GM19023 (cell line): ENCODE results near the gene WDR37.
"Not testable (repeated sequence)": the region's sequence is repeated elsewhere in the genome, so short reads cannot be mapped to it uniquely, and the experiment has no call there.

ENCODE experiments used
- ATAC-seq: cut with Tn5 transposase; IDR thresholded peaks from one replicate; pipeline ENCODE4 v1.9.1; 2021; ENCODE audit warnings: mild to moderate bottlenecking, moderate library complexity; ENCODE audit not compliant: unreplicated experiment

The WDR37 gene

GRCh38 chr10:1040133-1040532 is 16.1 kb upstream of the WDR37 start:
- ATAC-seq: no peak

DNA sequence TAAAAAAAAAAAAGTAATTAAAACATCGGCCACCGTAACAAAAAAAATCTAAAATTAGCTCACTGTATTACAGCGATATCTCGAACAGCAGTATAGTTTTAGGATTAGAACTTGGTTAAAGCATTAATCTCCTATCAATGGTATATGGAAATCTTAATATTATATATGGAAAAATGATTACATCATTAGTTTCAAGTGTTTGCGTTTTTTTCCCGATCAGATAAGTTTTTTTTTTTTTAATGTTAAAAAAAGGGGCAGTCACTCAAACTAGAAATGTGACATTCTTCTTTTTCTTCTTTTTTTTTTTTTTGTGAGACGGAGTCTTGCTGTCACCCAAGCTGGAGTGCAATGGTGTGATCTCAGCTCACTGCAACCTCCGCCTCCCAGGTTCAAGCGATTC is 14.7 kb upstream of the WDR37 start:
- no peak for ATAC-seq

- ATAC-seq: peak; percentile 50
Measured at GRCh38 chr10:1043532-1043995, 12.6 kb upstream of the WDR37 start.

DNA sequence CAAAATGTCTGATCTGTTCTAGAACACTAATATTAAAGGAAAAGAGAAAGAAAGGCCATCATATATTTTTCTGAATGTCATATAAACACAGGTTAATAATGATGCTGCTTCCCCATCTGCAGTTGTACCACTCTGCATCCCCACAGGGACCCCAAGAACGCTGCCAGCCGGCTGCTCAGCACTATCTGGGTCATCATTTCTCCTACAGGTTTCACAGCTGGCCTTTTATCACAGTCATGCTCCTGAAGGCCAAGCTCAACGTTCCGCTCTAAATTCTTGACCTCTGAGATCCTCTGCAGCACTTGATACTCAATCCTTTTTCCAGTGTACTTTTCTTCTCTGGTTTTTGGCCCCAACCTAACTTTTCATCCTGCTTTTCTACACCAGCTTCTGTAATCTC is 12.0 kb upstream of the WDR37 start:
- no peak for ATAC-seq

GRCh38 chr10:1044964-1045363 is 11.2 kb upstream of the WDR37 start:
- ATAC-seq: no peak

- no peak for ATAC-seq
Measured at GRCh38 chr10:1045415-1045814, 10.8 kb upstream of the WDR37 start.

GRCh38 chr10:1047937-1048336 is 8.2 kb upstream of the WDR37 start:
- no peak for ATAC-seq

DNA sequence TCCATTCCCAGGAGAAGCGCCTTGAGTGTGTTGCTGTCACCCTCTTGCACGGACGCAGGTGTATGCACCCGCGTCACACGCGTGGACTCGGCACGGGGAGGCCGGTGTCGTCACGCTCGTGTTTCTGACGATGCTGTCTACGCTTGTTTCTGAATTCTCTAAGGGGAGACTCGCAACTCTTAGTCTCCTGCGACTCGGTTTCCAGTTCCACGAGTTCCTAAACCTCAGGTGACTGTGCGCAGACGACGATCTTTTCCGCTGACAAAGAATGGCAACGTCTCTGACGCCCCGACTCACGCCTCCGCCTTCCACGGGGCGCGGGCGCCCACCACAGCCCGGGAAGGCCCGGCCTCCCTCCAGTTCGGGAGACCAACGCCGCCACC is 7.8 kb upstream of the WDR37 start:
- ATAC-seq: no peak

- ATAC-seq: peak; percentile 86
Measured at GRCh38 chr10:1048732-1049424, 7.3 kb upstream of the WDR37 start, which contains the start of gene IDI1. Gene IDI1, minus strand, starts transcription at chr10:1049119. Its CDS starts 116 bp downstream, at chr10:1049003.

DNA sequence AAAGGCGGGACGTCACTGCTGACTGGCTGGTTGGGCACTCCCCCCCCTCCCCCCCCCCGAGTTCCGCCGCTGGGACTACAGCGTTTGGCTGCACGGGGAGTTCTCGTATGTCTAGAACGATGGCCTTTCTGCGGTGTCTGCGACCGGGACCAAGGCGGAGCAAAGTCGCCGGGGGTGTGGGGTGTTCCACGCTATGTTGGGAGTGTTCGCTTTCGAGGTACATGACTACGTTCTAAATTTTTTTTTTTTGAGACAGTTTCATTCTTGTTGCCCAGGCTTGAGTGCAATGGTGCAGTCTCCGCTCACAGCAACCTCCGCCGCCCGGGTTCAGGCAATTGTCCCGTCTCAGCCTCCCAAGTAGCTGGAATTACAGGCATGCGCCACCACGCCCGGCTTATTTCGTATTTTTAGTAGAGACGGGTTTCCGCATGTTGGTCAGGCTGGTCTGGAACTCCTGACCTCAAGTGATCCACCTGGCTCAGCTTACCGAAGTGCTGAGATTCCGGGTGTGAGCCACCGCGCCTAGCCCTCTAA is 6.7 kb upstream of the WDR37 start:
- ATAC-seq: no peak

GRCh38 chr10:1050145-1050544 is 6.0 kb upstream of the WDR37 start:
- ATAC-seq: no peak

- ATAC-seq: no peak
Measured at GRCh38 chr10:1050554-1050953, 5.6 kb upstream of the WDR37 start.

- ATAC-seq: no peak
Measured at GRCh38 chr10:1054684-1055083, 1.5 kb upstream of the WDR37 start.

DNA sequence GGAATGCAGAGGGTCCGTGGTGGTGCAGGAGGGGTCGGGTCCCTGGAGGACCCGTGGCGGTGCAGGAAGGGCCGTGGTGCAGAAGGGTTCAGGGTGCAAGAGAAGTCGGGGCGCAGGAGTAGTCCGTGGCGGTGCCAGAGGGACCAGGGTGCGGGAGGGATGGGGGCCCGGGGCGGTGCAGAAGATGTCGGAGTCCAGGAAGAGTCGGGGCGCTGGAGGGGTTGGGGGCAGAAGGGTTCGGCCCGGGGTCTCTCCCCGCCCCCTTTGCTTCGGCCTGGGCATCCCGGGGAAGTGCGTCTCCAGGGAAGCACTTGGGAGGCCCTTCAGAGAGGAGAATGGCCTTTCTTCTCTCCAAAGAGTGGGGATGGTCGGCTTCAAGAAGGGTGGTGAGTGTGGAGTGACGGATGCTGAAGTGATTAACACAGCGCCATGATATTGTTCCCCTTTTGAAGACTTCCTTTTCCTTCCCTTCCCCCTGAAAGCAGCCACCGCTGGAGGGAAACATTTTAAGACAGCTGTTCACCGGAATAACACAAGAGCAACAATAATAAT is 997 bp downstream of the WDR37 start:
- no peak for ATAC-seq

DNA sequence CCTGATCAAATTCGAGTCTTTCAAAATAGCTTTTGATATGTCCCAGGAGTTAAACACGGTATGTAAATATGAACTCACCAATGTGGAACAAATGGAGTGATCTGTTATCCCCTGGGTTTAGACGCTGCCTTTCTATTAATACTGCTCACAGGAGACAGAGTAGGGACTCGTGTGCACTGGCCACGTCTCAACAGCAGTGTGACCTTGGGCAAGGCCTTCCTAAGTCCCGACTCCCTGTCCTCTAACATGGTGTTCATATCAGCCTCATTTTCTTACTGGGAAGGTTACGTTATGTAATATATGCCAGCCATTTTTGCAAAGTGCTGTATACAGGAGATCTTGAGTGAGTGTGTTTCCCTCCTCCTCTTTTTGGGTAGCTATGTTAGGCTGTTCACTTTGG is 1.8 kb downstream of the WDR37 start:
- ATAC-seq: no peak

DNA sequence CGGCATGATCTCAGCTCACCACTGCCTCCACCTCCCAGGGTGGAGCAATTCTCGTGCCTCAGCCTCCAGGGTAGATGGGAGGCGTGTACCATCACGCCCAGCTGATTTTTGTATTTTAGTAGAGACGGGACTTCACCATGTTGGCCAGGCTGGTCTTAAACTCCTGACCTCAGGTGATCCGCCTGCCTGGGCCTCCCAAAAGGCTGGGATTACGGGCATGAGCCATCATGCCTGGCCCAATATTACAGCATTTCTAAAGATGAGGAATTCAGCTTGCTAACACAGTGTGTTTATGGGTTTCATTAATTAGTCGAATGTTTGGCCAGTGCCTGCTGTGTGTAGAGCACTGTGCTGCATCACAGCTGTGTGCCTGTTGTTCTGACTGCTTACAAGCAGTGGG is 3.7 kb downstream of the WDR37 start:
- no peak for ATAC-seq

GRCh38 chr10:1061930-1062774 is 6.0 kb downstream of the WDR37 start:
- no peak for ATAC-seq

GRCh38 chr10:1063232-1063865 is 7.2 kb downstream of the WDR37 start:
- no peak for ATAC-seq

- no peak for ATAC-seq
Measured at GRCh38 chr10:1064964-1065247, 8.7 kb downstream of the WDR37 start.

DNA sequence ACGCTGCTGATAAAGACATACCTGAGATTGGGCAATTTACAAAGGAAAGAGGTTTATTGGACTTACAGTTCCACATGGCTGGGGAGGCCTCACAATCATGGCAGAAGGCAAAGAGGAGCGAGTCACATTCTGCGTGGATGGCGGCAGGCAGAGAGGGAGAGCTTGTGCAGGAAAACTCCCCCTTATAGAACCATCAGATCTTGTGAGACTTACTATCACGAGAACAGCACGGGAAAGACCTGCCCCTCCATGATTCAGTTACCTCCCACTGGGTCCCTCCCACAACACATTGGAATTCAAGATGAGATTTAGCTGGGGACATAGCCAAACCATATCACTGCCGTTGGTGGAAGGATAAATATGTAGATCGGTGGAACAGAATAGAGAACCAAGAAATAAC is 10.5 kb downstream of the WDR37 start:
- ATAC-seq: not testable (repeated sequence)
